ENCODE measurements around the gene DST.

The DST gene

GRCh38 chr6:56688521-56688920 is 45.8 kb upstream of the DST start:
- ChIA-PET CTCF (interaction anchor here (0.8 to 1.9 kb wide), 10 partner anchors 9 to 154 kb away, joined by 3 to 7 read pairs (median 4); no protein-coding TSS in a partner anchor), POLR2A (no interaction called here)
- H3K36me3 ChIP-seq (ENCODE audit: control insufficient read depth in 4 of 4, insufficient read depth in 4 of 4, low read length in 3 of 4) = no peaks in the 10 kb centered on the region
- DNase-seq = no peak
- H3K4me3 ChIP-seq (ENCODE audit: control insufficient read depth in 1 of 7, extremely low read depth in 1 of 7, insufficient read depth in 4 of 7, low read depth in 2 of 7, low read length in 6 of 7) = no peak overlapping the region
- no peak overlapping the region for H3K27ac ChIP-seq (ENCODE audit: insufficient read depth in 1 of 2, low read depth in 1 of 2, low read length in 2 of 2, poor library complexity in 1 of 2, severe bottlenecking in 2 of 2)
- no peaks in the 10 kb centered on the region for H3K27me3 ChIP-seq (replicated peaks in 2 of 5; ENCODE audit: control insufficient read depth in 4 of 5, insufficient read depth in 5 of 5, low read length in 4 of 5)
- no peaks in the 10 kb centered on the region for H3K9me3 ChIP-seq (ENCODE audit: control extremely low read depth in 1 of 5, control insufficient read depth in 4 of 5, insufficient read depth in 2 of 5, low read depth in 1 of 5, low read length in 4 of 5)
- no CpG with 5 or more reads among the region's 2 CpGs for WGBS (ENCODE audit: insufficient coverage)
- no peaks in the 10 kb centered on the region for H3K4me1 ChIP-seq (ENCODE audit: control extremely low read depth in 1 of 4, control insufficient read depth in 4 of 4, insufficient read depth in 4 of 4, low read length in 3 of 4)

DNA sequence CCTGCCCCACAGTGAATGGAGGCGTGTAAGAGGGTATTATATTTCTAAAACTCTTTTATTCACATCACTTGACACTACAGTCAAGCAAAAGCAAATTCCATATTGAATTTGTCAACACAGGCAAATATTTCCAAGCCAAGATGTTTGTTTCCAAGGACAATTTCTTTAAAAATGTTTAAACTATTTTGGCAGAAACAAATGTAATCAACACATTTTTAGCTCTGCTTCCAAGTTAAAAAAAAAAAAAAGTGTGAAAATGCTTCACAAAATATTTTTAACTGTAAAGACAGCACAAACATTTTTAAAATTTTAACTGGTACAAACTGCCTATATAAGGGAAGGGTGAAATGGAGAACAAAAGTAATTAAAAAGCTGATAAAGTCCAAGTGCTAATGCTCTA is 44.9 kb upstream of the DST start:
- no peaks in the 10 kb centered on the region for H3K36me3 ChIP-seq (ENCODE audit: control insufficient read depth in 4 of 4, insufficient read depth in 4 of 4, low read length in 3 of 4)
- DNase-seq = no peak
- H3K4me1 ChIP-seq (ENCODE audit: control extremely low read depth in 1 of 4, control insufficient read depth in 4 of 4, insufficient read depth in 4 of 4, low read length in 3 of 4) = no peaks in the 10 kb centered on the region
- H3K9me3 ChIP-seq (ENCODE audit: control extremely low read depth in 1 of 5, control insufficient read depth in 4 of 5, insufficient read depth in 2 of 5, low read depth in 1 of 5, low read length in 4 of 5) = no peaks in the 10 kb centered on the region
- ChIA-PET POLR2A (no interaction called here), CTCF (interaction anchor here (0.7 to 1.4 kb wide), 3 partner anchors 14 to 249 kb away, joined by 3 to 5 read pairs (median 4); no protein-coding TSS in a partner anchor)
- WGBS (ENCODE audit: insufficient coverage) = no CpG with 5 or more reads among the region's 1 CpG
- H3K27me3 ChIP-seq (replicated peaks in 2 of 5; ENCODE audit: control insufficient read depth in 4 of 5, insufficient read depth in 5 of 5, low read length in 4 of 5) = no peaks in the 10 kb centered on the region
- H3K27ac ChIP-seq (ENCODE audit: insufficient read depth in 1 of 2, low read depth in 1 of 2, low read length in 2 of 2, poor library complexity in 1 of 2, severe bottlenecking in 2 of 2) = no peak overlapping the region
- no peak overlapping the region for H3K4me3 ChIP-seq (ENCODE audit: control insufficient read depth in 1 of 7, extremely low read depth in 1 of 7, insufficient read depth in 4 of 7, low read depth in 2 of 7, low read length in 6 of 7)

GRCh38 chr6:56686429-56686828 is 43.7 kb upstream of the DST start:
- Histone ChIP-seq H3K27ac (ENCODE audit: insufficient read depth in 1 of 2, low read depth in 1 of 2, low read length in 2 of 2, poor library complexity in 1 of 2, severe bottlenecking in 2 of 2) (no peak overlapping the region), H3K9me3 (ENCODE audit: control extremely low read depth in 1 of 5, control insufficient read depth in 4 of 5, insufficient read depth in 2 of 5, low read depth in 1 of 5, low read length in 4 of 5) (no peaks in the 10 kb centered on the region), H3K4me3 (ENCODE audit: control insufficient read depth in 1 of 7, extremely low read depth in 1 of 7, insufficient read depth in 4 of 7, low read depth in 2 of 7, low read length in 6 of 7) (no peak overlapping the region), H3K4me1 (ENCODE audit: control extremely low read depth in 1 of 4, control insufficient read depth in 4 of 4, insufficient read depth in 4 of 4, low read length in 3 of 4) (no peaks in the 10 kb centered on the region), H3K27me3 (replicated peaks in 2 of 5; ENCODE audit: control insufficient read depth in 4 of 5, insufficient read depth in 5 of 5, low read length in 4 of 5) (no peaks in the 10 kb centered on the region), H3K36me3 (ENCODE audit: control insufficient read depth in 4 of 4, insufficient read depth in 4 of 4, low read length in 3 of 4) (no peaks in the 10 kb centered on the region)
- ChIA-PET POLR2A (no interaction called here), CTCF (no interaction called here)
- DNase-seq = no peak
- no CpG with 5 or more reads among the region's 2 CpGs for WGBS (ENCODE audit: insufficient coverage)

- Histone ChIP-seq H3K4me1 (ENCODE audit: control extremely low read depth in 1 of 4, control insufficient read depth in 4 of 4, insufficient read depth in 4 of 4, low read length in 3 of 4) (no peaks in the 10 kb centered on the region), H3K36me3 (ENCODE audit: control insufficient read depth in 4 of 4, insufficient read depth in 4 of 4, low read length in 3 of 4) (no peaks in the 10 kb centered on the region), H3K4me3 (ENCODE audit: control insufficient read depth in 1 of 7, extremely low read depth in 1 of 7, insufficient read depth in 4 of 7, low read depth in 2 of 7, low read length in 6 of 7) (no peak overlapping the region), H3K9me3 (ENCODE audit: control extremely low read depth in 1 of 5, control insufficient read depth in 4 of 5, insufficient read depth in 2 of 5, low read depth in 1 of 5, low read length in 4 of 5) (no peaks in the 10 kb centered on the region), H3K27ac (ENCODE audit: insufficient read depth in 1 of 2, low read depth in 1 of 2, low read length in 2 of 2, poor library complexity in 1 of 2, severe bottlenecking in 2 of 2) (no peak overlapping the region), H3K27me3 (replicated peaks in 2 of 5; ENCODE audit: control insufficient read depth in 4 of 5, insufficient read depth in 5 of 5, low read length in 4 of 5) (no peaks in the 10 kb centered on the region)
- POLR2A ChIA-PET = no interaction called here
- CTCF ChIA-PET = no interaction called here
- DNase-seq = no peak
- WGBS (ENCODE audit: insufficient coverage) = 90% methylated on average over 1 of the region's 2 CpGs
These were observed 43.3 kb upstream of the DST start for GRCh38 chr6:56685994-56686393.

GRCh38 chr6:56685102-56685733 is 42.5 kb upstream of the DST start:
- Histone ChIP-seq H3K9me3 (ENCODE audit: control extremely low read depth in 1 of 5, control insufficient read depth in 4 of 5, insufficient read depth in 2 of 5, low read depth in 1 of 5, low read length in 4 of 5) (no peaks in the 10 kb centered on the region), H3K4me3 (ENCODE audit: control insufficient read depth in 1 of 7, extremely low read depth in 1 of 7, insufficient read depth in 4 of 7, low read depth in 2 of 7, low read length in 6 of 7) (no peak overlapping the region), H3K4me1 (ENCODE audit: control extremely low read depth in 1 of 4, control insufficient read depth in 4 of 4, insufficient read depth in 4 of 4, low read length in 3 of 4) (no peaks in the 10 kb centered on the region), H3K27ac (ENCODE audit: insufficient read depth in 1 of 2, low read depth in 1 of 2, low read length in 2 of 2, poor library complexity in 1 of 2, severe bottlenecking in 2 of 2) (no peak overlapping the region), H3K27me3 (replicated peaks in 2 of 5; ENCODE audit: control insufficient read depth in 4 of 5, insufficient read depth in 5 of 5, low read length in 4 of 5) (no peaks in the 10 kb centered on the region), H3K36me3 (ENCODE audit: control insufficient read depth in 4 of 4, insufficient read depth in 4 of 4, low read length in 3 of 4) (no peaks in the 10 kb centered on the region)
- DNase-seq = no peak
- CTCF ChIA-PET = interaction anchor here (1.0 kb wide), 1 partner anchor 166 kb away, joined by 3 read pairs; no protein-coding TSS in a partner anchor
- POLR2A ChIA-PET = no interaction called here
- WGBS (ENCODE audit: insufficient coverage) = 100% methylated on average over 6 of the region's 8 CpGs

GRCh38 chr6:56684342-56685101 is 41.8 kb upstream of the DST start:
- Histone ChIP-seq H3K4me1 (ENCODE audit: control extremely low read depth in 1 of 4, control insufficient read depth in 4 of 4, insufficient read depth in 4 of 4, low read length in 3 of 4) (no peaks in the 10 kb centered on the region), H3K4me3 (ENCODE audit: control insufficient read depth in 1 of 7, extremely low read depth in 1 of 7, insufficient read depth in 4 of 7, low read depth in 2 of 7, low read length in 6 of 7) (no peak overlapping the region)
- 95% methylated on average over 4 of the region's 7 CpGs for WGBS (ENCODE audit: insufficient coverage)

GRCh38 chr6:56683882-56684281 is 41.2 kb upstream of the DST start:
- WGBS (ENCODE audit: insufficient coverage) = 100% methylated on average over 1 of the region's 1 CpG
- ChIA-PET POLR2A (no interaction called here), CTCF (interaction anchor here (1.9 kb wide), 1 partner anchor 14 kb away, joined by 17 read pairs; no protein-coding TSS in a partner anchor)
- Histone ChIP-seq H3K27me3 (replicated peaks in 2 of 5; ENCODE audit: control insufficient read depth in 4 of 5, insufficient read depth in 5 of 5, low read length in 4 of 5) (no peaks in the 10 kb centered on the region), H3K27ac (ENCODE audit: insufficient read depth in 1 of 2, low read depth in 1 of 2, low read length in 2 of 2, poor library complexity in 1 of 2, severe bottlenecking in 2 of 2) (no peak overlapping the region), H3K36me3 (ENCODE audit: control insufficient read depth in 4 of 4, insufficient read depth in 4 of 4, low read length in 3 of 4) (no peaks in the 10 kb centered on the region), H3K9me3 (ENCODE audit: control extremely low read depth in 1 of 5, control insufficient read depth in 4 of 5, insufficient read depth in 2 of 5, low read depth in 1 of 5, low read length in 4 of 5) (no peaks in the 10 kb centered on the region), H3K4me3 (ENCODE audit: control insufficient read depth in 1 of 7, extremely low read depth in 1 of 7, insufficient read depth in 4 of 7, low read depth in 2 of 7, low read length in 6 of 7) (no peak overlapping the region), H3K4me1 (ENCODE audit: control extremely low read depth in 1 of 4, control insufficient read depth in 4 of 4, insufficient read depth in 4 of 4, low read length in 3 of 4) (no peaks in the 10 kb centered on the region)
- DNase-seq = no peak

More at GRCh38 chr6:56684342-56685101, 41.8 kb upstream of the DST start:
- CTCF ChIA-PET = interaction anchor here (1.0 to 1.9 kb wide), 2 partner anchors 13 to 167 kb away, joined by 3 to 17 read pairs; no protein-coding TSS in a partner anchor
- Histone ChIP-seq H3K9me3 (ENCODE audit: control extremely low read depth in 1 of 5, control insufficient read depth in 4 of 5, insufficient read depth in 2 of 5, low read depth in 1 of 5, low read length in 4 of 5) (no peaks in the 10 kb centered on the region), H3K36me3 (ENCODE audit: control insufficient read depth in 4 of 4, insufficient read depth in 4 of 4, low read length in 3 of 4) (no peaks in the 10 kb centered on the region), H3K27me3 (replicated peaks in 2 of 5; ENCODE audit: control insufficient read depth in 4 of 5, insufficient read depth in 5 of 5, low read length in 4 of 5) (no peaks in the 10 kb centered on the region), H3K27ac (ENCODE audit: insufficient read depth in 1 of 2, low read depth in 1 of 2, low read length in 2 of 2, poor library complexity in 1 of 2, severe bottlenecking in 2 of 2) (no peak overlapping the region)
- POLR2A ChIA-PET = no interaction called here
- no peak for DNase-seq

All from common myeloid progenitor, CD34-positive (primary cell).